Fibroblast of the aortic adventitia (primary cell): ENCODE data around the gene SLIT1. TPM values are rescaled to one million over a fixed set of nuclear protein-coding genes. Genes with fewer than 3 reads are reported as not detected.

Experiments used
- DNase-seq: peaks from one replicate; pipeline ENCODE4 v3.0.0-alpha.2; 2010; ENCODE audit warnings: low read depth
- H3K4me3 ChIP-seq: 2 replicates; pipeline ENCODE4 v1.5.1; 2011; ENCODE audit warnings: low read depth, mild to moderate bottlenecking, control low read depth, low read length, moderate library complexity
- total RNA-seq: library from RNA; depleted of rRNA; stranded (reverse); fragments of >200 nt; gene quantifications from 2 replicates; pipeline ENCODE4 v1.2.3, GENCODE V29; 2012; ENCODE audit warnings: low replicate concordance
- TF ChIP-seq, protein P1 (sequence below): IDR thresholded peaks from 2 replicates; pipeline ENCODE4 v1.5.1; 2011; ENCODE audit warnings: mild to moderate bottlenecking, low read length, control low read depth, inconsistent platforms; ENCODE audit not compliant: insufficient read depth

The SLIT1 gene
- total RNA-seq, 1 donor: 0.09 TPM

DNA sequence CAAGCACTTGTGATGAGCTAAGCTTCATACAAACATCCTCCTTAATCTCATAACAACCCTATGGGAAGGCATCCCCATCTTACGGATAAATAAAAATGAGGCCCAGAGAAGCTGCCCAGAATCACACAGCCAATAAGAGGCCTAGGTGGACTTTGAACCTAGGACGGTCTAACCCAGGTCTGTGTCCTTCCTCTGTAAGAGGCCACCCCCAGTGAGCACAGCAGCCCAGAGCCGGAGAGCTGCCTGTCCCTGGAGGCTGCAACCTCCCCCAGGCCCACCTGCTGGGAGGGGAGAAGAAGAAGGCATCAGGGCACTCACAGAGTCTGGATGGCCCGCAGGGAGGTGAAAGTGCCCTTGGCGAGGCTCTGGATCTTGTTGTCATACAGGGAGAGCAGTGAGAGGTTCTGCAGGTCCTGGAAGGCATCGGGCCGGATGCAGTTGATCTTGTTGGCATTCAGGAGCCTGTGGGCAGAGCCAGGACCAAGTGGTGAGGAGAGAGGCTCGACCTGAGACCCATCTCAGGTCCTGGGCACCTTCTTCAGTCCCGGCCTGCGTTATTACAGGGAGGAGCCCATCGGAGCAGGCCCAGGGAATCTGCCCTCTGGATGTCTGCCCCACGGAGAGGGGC is 129.6 kb downstream of the SLIT1 start:
- DNase-seq: no peak
- no peak overlapping the region for H3K4me3 ChIP-seq
- TF ChIP-seq, protein P1, sequence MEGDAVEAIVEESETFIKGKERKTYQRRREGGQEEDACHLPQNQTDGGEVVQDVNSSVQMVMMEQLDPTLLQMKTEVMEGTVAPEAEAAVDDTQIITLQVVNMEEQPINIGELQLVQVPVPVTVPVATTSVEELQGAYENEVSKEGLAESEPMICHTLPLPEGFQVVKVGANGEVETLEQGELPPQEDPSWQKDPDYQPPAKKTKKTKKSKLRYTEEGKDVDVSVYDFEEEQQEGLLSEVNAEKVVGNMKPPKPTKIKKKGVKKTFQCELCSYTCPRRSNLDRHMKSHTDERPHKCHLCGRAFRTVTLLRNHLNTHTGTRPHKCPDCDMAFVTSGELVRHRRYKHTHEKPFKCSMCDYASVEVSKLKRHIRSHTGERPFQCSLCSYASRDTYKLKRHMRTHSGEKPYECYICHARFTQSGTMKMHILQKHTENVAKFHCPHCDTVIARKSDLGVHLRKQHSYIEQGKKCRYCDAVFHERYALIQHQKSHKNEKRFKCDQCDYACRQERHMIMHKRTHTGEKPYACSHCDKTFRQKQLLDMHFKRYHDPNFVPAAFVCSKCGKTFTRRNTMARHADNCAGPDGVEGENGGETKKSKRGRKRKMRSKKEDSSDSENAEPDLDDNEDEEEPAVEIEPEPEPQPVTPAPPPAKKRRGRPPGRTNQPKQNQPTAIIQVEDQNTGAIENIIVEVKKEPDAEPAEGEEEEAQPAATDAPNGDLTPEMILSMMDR: no peak

DNA sequence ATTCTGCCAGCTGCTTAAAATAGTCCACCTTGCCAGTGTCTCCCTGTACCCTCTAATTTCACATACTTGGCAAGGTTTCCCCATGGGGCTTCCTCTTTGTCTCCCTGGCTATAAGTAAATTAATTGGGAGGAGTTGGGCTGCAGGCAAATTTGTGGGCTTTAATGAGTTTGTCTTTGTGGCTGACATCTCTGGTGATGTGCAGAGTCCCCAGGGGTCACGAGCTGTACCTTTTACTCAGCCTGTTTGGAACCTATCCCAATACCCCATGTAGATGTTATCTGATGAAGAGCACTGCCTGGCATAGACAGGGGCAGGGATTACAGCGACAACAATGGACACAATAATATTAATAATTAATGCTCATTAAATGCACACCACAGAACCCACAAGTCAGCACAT is 132.5 kb downstream of the SLIT1 start:
- DNase-seq: no peak
- no peak overlapping the region for H3K4me3 ChIP-seq
- TF ChIP-seq, protein P1: no peak

DNA sequence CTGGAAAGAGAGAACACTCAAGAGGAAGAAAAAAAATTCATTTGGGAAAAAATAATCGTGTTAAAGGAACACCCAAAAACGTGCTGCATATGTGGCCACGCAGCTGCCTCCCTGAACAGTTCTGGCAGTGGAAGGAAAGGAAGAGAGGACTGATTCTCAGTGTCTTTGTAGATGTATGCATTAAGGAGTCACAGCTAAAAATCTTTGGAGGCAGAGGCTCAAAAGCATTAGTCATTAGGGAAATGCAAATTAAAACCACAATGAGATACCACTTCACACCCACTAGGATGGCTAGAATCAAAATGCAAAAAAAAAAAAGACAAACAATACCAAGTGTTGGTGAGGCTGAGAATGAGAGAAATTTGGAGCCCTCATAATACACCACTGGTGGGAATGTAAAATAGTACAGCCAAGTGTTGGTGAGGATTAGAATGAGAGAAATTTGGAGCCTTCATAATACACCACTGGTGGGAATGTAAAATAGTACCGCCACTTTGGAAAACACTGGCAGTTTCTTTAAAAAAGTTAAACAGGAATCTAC is 134.7 kb downstream of the SLIT1 start:
- TF ChIP-seq, protein P1: no peak
- DNase-seq: no peak
- no peak overlapping the region for H3K4me3 ChIP-seq

DNA sequence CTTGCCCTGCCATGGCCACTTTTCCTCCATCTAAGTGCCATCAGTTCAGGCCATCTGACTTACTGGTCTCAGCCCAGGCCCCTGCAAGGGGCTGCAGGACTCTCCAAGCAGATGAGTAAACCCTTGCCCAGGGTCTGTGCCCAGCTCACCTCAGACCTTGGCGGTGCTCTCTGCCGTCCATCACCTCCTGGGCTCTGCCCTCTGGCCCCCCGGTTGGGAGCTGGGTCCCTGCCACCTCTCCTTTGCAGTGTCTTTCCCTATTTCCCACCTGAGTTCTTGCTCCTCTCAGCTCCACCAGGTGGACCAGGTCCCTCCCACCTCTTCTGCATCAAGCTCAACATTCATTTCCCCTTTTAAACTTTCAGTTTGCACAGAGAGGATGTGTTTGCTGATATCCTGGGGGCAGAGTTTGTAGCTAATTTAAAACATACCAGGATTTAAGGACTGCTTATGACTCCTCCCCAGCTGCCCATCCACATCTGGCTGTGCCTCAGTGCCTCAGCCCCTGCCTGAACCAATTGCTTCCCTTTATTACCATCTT is 135.5 kb downstream of the SLIT1 start:
- H3K4me3 ChIP-seq: no peak overlapping the region
- TF ChIP-seq, protein P1: no peak

DNA sequence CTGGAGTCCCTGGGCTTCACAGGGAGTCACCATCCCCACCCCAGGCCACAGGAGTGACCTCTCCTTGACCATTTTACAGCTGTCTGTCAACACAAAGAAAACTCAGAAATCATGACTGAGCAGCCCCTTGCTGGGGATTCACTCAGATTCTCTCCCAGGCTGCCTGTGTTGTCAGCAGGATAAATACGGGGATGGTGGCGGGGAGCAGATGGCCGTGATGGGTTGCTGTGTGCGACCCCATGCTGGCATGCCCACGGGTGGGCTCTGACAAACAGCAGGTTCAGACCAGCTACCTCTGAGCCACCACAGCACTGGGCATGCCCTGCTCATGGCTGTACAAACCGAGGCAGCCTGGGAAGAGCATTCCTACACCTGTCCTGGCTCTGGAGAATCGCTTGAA is 136.1 kb downstream of the SLIT1 start:
- H3K4me3 ChIP-seq: no peak overlapping the region
- TF ChIP-seq, protein P1: no peak
- no peak for DNase-seq

More for the DNA sequence above, 135.5 kb downstream of the SLIT1 start:
- DNase-seq: no peak

DNA sequence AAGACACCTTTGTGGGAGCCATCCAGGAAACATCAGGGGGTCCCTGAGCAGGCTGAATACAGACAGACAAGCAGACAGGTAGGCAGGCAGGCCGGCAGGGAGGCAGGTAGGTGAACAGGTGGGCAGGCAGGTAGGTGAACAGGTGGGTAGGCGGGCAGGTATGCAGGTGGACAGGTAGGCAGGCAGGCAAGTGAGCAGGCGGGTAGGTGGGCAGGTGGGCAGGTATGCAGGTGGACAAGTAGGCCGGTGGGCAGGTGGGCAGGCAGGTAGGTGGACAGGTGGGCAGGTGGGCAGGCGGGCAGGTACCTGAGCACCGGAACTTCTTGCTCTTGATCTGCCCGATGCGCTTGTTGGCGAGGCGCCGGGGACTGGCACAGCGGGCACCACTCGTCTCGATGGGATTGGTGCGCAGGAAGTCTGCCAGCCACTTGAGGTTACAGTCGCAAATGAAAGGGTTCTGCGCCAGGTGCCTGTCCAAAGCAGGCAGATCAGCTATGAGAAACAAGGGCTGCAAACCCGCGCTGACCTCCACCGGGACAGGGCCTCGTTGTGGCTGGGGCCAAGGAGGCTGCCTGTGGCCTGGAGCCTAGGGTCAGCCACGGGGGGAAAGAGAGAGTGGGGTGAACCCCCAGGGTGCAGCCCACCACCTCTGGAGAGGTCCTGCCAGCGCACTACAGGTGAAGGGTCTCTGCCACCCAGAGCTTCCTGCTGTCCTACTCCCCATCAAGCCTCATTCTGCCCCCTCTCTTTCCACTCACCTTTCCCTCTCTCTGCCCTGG is 136.9 kb downstream of the SLIT1 start:
- DNase-seq: no peak
- H3K4me3 ChIP-seq: no peak overlapping the region
- TF ChIP-seq, protein P1: no peak
